IMR-90 (cell line): ENCODE results near the gene ST6GALNAC3. TPM values are rescaled to one million over a fixed set of nuclear protein-coding genes. Genes with fewer than 3 reads are reported as not detected.

Source experiments
- ATAC-seq: fragments of 200-7000 bp; cut with Tn5 transposase; 2 replicates; pipeline ENCODE4 v1.9.1; 2020; ENCODE audit warnings: low read depth, mild to moderate bottlenecking, moderate library complexity
- BruUV-seq: library from RNA; stranded (reverse); fragments of 400-500 nt; replicated peaks from 2 replicates; lab custom pipeline; 2021; lab: Mats Ljungman, UMichigan
- CTCF ChIA-PET: fragments of 300-600 bp; formaldehyde crosslinking; extraction: SDS; loops from one replicate; lab custom pipeline; 2021; ENCODE audit warnings: antibody characterized with exemption; lab: Yijun Ruan, JAX
- POLR2A ChIA-PET: fragments of 300-600 bp; sonication (Branson Sonifier 250); formaldehyde crosslinking; loops from one replicate; lab custom pipeline; 2022; ENCODE audit warnings: antibody characterized with exemption; ENCODE audit not compliant: unreplicated experiment; lab: Charles Lee
- DNase-seq: peaks from one replicate; pipeline ENCODE4 v3.0.0; 2013
- H2AFZ ChIP-seq: replicated peaks from 2 replicates; pipeline ENCODE3; 2013; ENCODE audit warnings: low read length, mild to moderate bottlenecking; ENCODE audit not compliant: poor library complexity
- H2AK5ac ChIP-seq: 2 replicates; pipeline ENCODE4 v1.6.1; 2013; ENCODE audit warnings: low read depth, low read length, inconsistent platforms
- H2AK9ac ChIP-seq: replicated peaks from 2 replicates; pipeline ENCODE3; 2013; ENCODE audit warnings: mild to moderate bottlenecking, low read depth, low read length, moderate library complexity; ENCODE audit not compliant: poor library complexity
- H2BK120ac ChIP-seq: 2 replicates; pipeline ENCODE4 v1.6.1; 2013; ENCODE audit warnings: low read depth, low read length, inconsistent platforms
- H2BK15ac ChIP-seq: 3 replicates; pipeline ENCODE4 v1.6.1; 2013; ENCODE audit warnings: low read depth, low read length, inconsistent platforms
- H2BK20ac ChIP-seq: 2 replicates; pipeline ENCODE4 v1.6.1; 2013; ENCODE audit warnings: low read depth, mild to moderate bottlenecking, inconsistent platforms, low read length, moderate library complexity
- H2BK5ac ChIP-seq: 2 replicates; pipeline ENCODE4 v1.6.1; 2013; ENCODE audit warnings: mild to moderate bottlenecking, low read depth, low read length, inconsistent platforms; ENCODE audit not compliant: poor library complexity, severe bottlenecking
- H3K14ac ChIP-seq: replicated peaks from 2 replicates; pipeline ENCODE4 v1.6.1; 2013; ENCODE audit warnings: low read depth, low read length, inconsistent platforms
- H3K18ac ChIP-seq: 2 replicates; pipeline ENCODE4 v1.6.1; 2013; ENCODE audit warnings: low read depth, low read length, control low read depth
- H3K23ac ChIP-seq: 2 replicates; pipeline ENCODE4 v1.6.1; 2013; ENCODE audit warnings: low read depth, low read length, inconsistent platforms
- H3K27ac ChIP-seq: 2 replicates; pipeline ENCODE4 v1.5.1; 2013; ENCODE audit warnings: mild to moderate bottlenecking, control low read depth, low read length; ENCODE audit not compliant: insufficient read depth
- H3K27me3 ChIP-seq: 2 replicates; pipeline ENCODE4 v1.6.1; 2013; ENCODE audit warnings: low read length; ENCODE audit not compliant: control insufficient read depth, insufficient read depth
- H3K36me3 ChIP-seq: 2 replicates; pipeline ENCODE4 v1.6.1; 2013; ENCODE audit warnings: low read length, mixed read lengths; ENCODE audit not compliant: control insufficient read depth, insufficient read depth
- H3K4ac ChIP-seq: 2 replicates; pipeline ENCODE4 v1.6.1; 2013; ENCODE audit warnings: low read depth, low read length, inconsistent platforms
- H3K4me1 ChIP-seq: 2 replicates; pipeline ENCODE4 v1.6.1; 2013; ENCODE audit warnings: low read length, mixed read lengths; ENCODE audit not compliant: control insufficient read depth, insufficient read depth
- H3K4me2 ChIP-seq: 2 replicates; pipeline ENCODE4 v1.6.1; 2013; ENCODE audit warnings: low read depth, mild to moderate bottlenecking, control low read depth, low read length, moderate library complexity
- H3K4me3 ChIP-seq: 2 replicates; pipeline ENCODE4 v1.5.1; 2013; ENCODE audit warnings: low read depth, mild to moderate bottlenecking, control low read depth, low read length, moderate library complexity; ENCODE audit not compliant: insufficient read depth
- H3K56ac ChIP-seq: 2 replicates; pipeline ENCODE4 v1.6.1; 2013; ENCODE audit warnings: low read length, inconsistent platforms; ENCODE audit not compliant: insufficient read depth; ENCODE audit errors: extremely low read depth
- H3K79me1 ChIP-seq, 2 experiments: 2 replicates each; pipeline ENCODE4 v1.6.1; 2013; ENCODE audit warnings: low read length in 2 of 2, inconsistent platforms in 1 of 2, low read depth in 1 of 2
- H3K9ac ChIP-seq: 2 replicates; pipeline ENCODE4 v1.6.1; 2013; ENCODE audit warnings: low read depth, low read length, control low read depth
- H3K9me1 ChIP-seq: 2 replicates; pipeline ENCODE4 v1.6.1; 2013; ENCODE audit warnings: low read length, inconsistent platforms; ENCODE audit not compliant: insufficient read depth
- H3K9me3 ChIP-seq: 2 replicates; pipeline ENCODE4 v1.6.1; 2013; ENCODE audit warnings: low read length; ENCODE audit not compliant: control insufficient read depth, insufficient read depth
- H4K20me1 ChIP-seq: 2 replicates; pipeline ENCODE4 v1.6.1; 2013; ENCODE audit warnings: low read length, inconsistent platforms; ENCODE audit not compliant: insufficient read depth
- H4K5ac ChIP-seq: 2 replicates; pipeline ENCODE4 v1.6.1; 2013; ENCODE audit warnings: mild to moderate bottlenecking, low read depth, low read length, control low read depth
- H4K8ac ChIP-seq, 2 experiments: 2 replicates each; pipeline ENCODE4 v1.6.1; 2013; ENCODE audit warnings: low read depth in 2 of 2, low read length in 2 of 2, control low read depth in 1 of 2, inconsistent platforms in 1 of 2
- H4K91ac ChIP-seq: 2 replicates; pipeline ENCODE4 v1.6.1; 2013; ENCODE audit warnings: low read depth, low read length, inconsistent platforms; ENCODE audit not compliant: insufficient read depth
- CEBPB ChIP-seq: IDR thresholded peaks from 2 replicates; pipeline ENCODE4 v1.6.1; 2012; ENCODE audit warnings: low read depth, low read length, improper control_type of control experiment
- RFX5 ChIP-seq: IDR thresholded peaks from 2 replicates; pipeline ENCODE4 v1.8.0; 2012; ENCODE audit warnings: low read depth, mild to moderate bottlenecking, low read length, moderate library complexity
- WGBS, 2 experiments: methylation state at CpG; one replicate each; pipeline versions ENCODE4 v1.1.5 to v1.1.7; 2013; ENCODE audit warnings: missing lambda C conversion rate in 2 of 2; ENCODE audit not compliant: insufficient read length in 1 of 2; ENCODE audit errors: extremely low coverage in 2 of 2; 5-methylcytosine and 5-hydroxymethylcytosine counted together
- dilution Hi-C: fragments of 300-500 bp; cut with HindIII; formaldehyde crosslinking; loops from one replicate; pipeline ENCODE4 v1.14.3; 2018; ENCODE audit warnings: low sequenced_read_pairs; ENCODE audit not compliant: unreplicated experiment
- in situ Hi-C: fragments of 300-500 bp; cut with MboI; formaldehyde crosslinking; loops from 3 replicates; pipeline ENCODE4 v1.14.3; 2019; ENCODE audit warnings: low sequenced_read_pairs, inconsistent platforms, mixed read lengths
- intact Hi-C: fragments of 100-400 bp; cut with micrococcal nuclease; formaldehyde crosslinking; loops from 2 replicates; pipeline ENCODE4 v1.10.0; 2022
- polyA plus RNA-seq, 3 experiments: library from polyadenylated mRNA; depleted of rRNA; stranded (reverse); fragments of >200 nt; gene quantifications; 2 replicates each; pipeline ENCODE4 v1.2.3, GENCODE V29; 2012; ENCODE audit warnings: low replicate concordance in 1 of 3
- total RNA-seq: library from RNA; depleted of rRNA; stranded (reverse); fragments of >200 nt; gene quantifications from 2 replicates; pipeline ENCODE4 v1.2.3, GENCODE V29; 2012

The ST6GALNAC3 gene
- total and polyA plus RNA-seq, 2 of the 4 experiments (the other 2 are of a cell fraction): 0.65 to 1.3 TPM

GRCh38 chr1:76336931-76337371 lies 262.4 kb downstream of the ST6GALNAC3 start:
- H3K9me3 ChIP-seq: no peaks in the 10 kb centered on the region
- in situ Hi-C loops (loop anchor here (10.0 kb wide), 1 partner anchor 808 kb away; no protein-coding TSS in a partner anchor), intact Hi-C loops (loop anchor here (10.0 kb wide), 1 partner anchor 698 kb away; no protein-coding TSS in a partner anchor), dilution Hi-C loops (no loop called here)
- H3K36me3 ChIP-seq: no peaks in the 10 kb centered on the region
- H3K79me1 ChIP-seq: no peaks in the 10 kb centered on the region
- CTCF ChIA-PET: no interaction called here
- peak; percentile 53 for TF ChIP-seq CEBPB
- no peak for TF ChIP-seq RFX5
- H3K23ac ChIP-seq: no peak overlapping the region
- no peak overlapping the region for H4K5ac ChIP-seq
- H2AFZ ChIP-seq: no peak overlapping the region
- no peak overlapping the region for H3K4ac ChIP-seq
- DNase-seq (peak; percentile 84), ATAC-seq (peak; percentile 95)
- no peak overlapping the region for H2BK15ac ChIP-seq
- H3K27me3 ChIP-seq: no peaks in the 10 kb centered on the region
- no peak overlapping the region for H4K8ac ChIP-seq
- no peak overlapping the region for H2AK5ac ChIP-seq
- H3K14ac ChIP-seq: no peak overlapping the region
- H2BK5ac ChIP-seq: no peak overlapping the region
- no TSS peak for BruUV-seq
- POLR2A ChIA-PET: no interaction called here
- H3K4me2 ChIP-seq: no peak overlapping the region; the same call in 1 of the 2 replicates
- H3K4me3 ChIP-seq: no peak overlapping the region
- H4K20me1 ChIP-seq: no peaks in the 10 kb centered on the region
- H3K9ac ChIP-seq: no peak overlapping the region
- no peak overlapping the region for H2BK120ac ChIP-seq
- no peaks in the 10 kb centered on the region for H3K9me1 ChIP-seq
- H3K27ac ChIP-seq: no peak overlapping the region
- no CpG with 5 or more reads among the region's 8 CpGs for WGBS, 2 experiments
- H3K18ac ChIP-seq: no peak overlapping the region
- H4K91ac ChIP-seq: no peak overlapping the region
- no peak overlapping the region for H3K56ac ChIP-seq
- no peaks in the 10 kb centered on the region; the same call in 1 of the 2 replicates for H3K4me1 ChIP-seq
- no peak overlapping the region for H2BK20ac ChIP-seq
- no peak overlapping the region for H2AK9ac ChIP-seq
